Choroid plexus epithelial cell (primary cell): ENCODE results near the gene CUTA.
A peak's percentile ranks its signal among the peaks of the same experiment; 100 is the strongest.
"Not testable (repeated sequence)": the region's sequence is repeated elsewhere in the genome, so short reads cannot be mapped to it uniquely, and the experiment has no call there.

Source experiments
- DNase-seq: peaks from one replicate; pipeline ENCODE4 v3.0.0-alpha.2; 2010; ENCODE audit warnings: low read depth
- H3K4me3 ChIP-seq: 2 replicates; pipeline ENCODE4 v1.5.1; 2011; ENCODE audit warnings: low read depth, mild to moderate bottlenecking, control low read depth, low read length, moderate library complexity
- CTCF ChIP-seq: conservative IDR thresholded peaks from 2 replicates; pipeline ENCODE4 v1.5.1; 2011; ENCODE audit warnings: low read depth, mild to moderate bottlenecking, control low read depth, inconsistent platforms, low read length, moderate library complexity

CUTA gene

GRCh38 chr6:33391278-33391921, 26.5 kb downstream of the CUTA start, which contains the start of gene KIFC1:
KIFC1 (plus strand) TSS chr6:33391823; CDS start chr6:33391986, 163 bp downstream.
- TF ChIP-seq CTCF = peak; percentile 93
- H3K4me3 ChIP-seq = peak within 1 kb of the TSS; percentile 72
- DNase-seq = peak; percentile 100

GRCh38 chr6:33390767-33391277, 27.1 kb downstream of the CUTA start:
- H3K4me3 ChIP-seq = peak overlapping the region; percentile 28
- no peak for TF ChIP-seq CTCF

GRCh38 chr6:33390173-33390572, 27.7 kb downstream of the CUTA start:
- H3K4me3 ChIP-seq = no peak overlapping the region
- TF ChIP-seq CTCF = no peak
- DNase-seq = no peak

More at GRCh38 chr6:33390767-33391277, 27.1 kb downstream of the CUTA start:
- no peak for DNase-seq

- peak; percentile 77 for DNase-seq
Observed at GRCh38 chr6:33384581-33385020, 33.3 kb downstream of the CUTA start.

GRCh38 chr6:33383427-33384185, 34.3 kb downstream of the CUTA start:
- DNase-seq = no peak
- H3K4me3 ChIP-seq = no peak overlapping the region
- no peak for TF ChIP-seq CTCF

More at GRCh38 chr6:33384581-33385020, 33.3 kb downstream of the CUTA start:
- no peak overlapping the region for H3K4me3 ChIP-seq
- TF ChIP-seq CTCF = peak; percentile 56

- DNase-seq = no peak
- no peak for TF ChIP-seq CTCF
- H3K4me3 ChIP-seq = no peak overlapping the region
Observed at GRCh38 chr6:33380272-33380981, 37.5 kb downstream of the CUTA start.

GRCh38 chr6:33379184-33379583, 38.7 kb downstream of the CUTA start:
- DNase-seq, H3K4me3 ChIP-seq: not testable (repeated sequence)
